Retina (tissue), 1 donor: Measurements from ENCODE around the gene CXCL13.
"Not testable (repeated sequence)": the region's sequence is repeated elsewhere in the genome, so short reads cannot be mapped to it uniquely, and the experiment has no call there.

Experiments
- DNase-seq: peaks from one replicate; pipeline ENCODE4 v3.0.0-alpha.2; 2016

The CXCL13 gene

GRCh38 chr4:77605210-77605902, at the start of gene CXCL13:
TSS of gene CXCL13 (plus strand) at chr4:77605820. CDS start at chr4:77605866, 46 bp downstream.
- no peak for DNase-seq

- no peak for DNase-seq
Measured at GRCh38 chr4:77560170-77560569, 45.5 kb upstream of the CXCL13 start.

GRCh38 chr4:77561720-77562119, 43.9 kb upstream of the CXCL13 start:
- not testable (repeated sequence) for DNase-seq

- DNase-seq: no peak
Measured at GRCh38 chr4:77564231-77564630, 41.4 kb upstream of the CXCL13 start.

- no peak for DNase-seq
Measured at GRCh38 chr4:77566148-77566547, 39.5 kb upstream of the CXCL13 start.

- DNase-seq: no peak
Measured at GRCh38 chr4:77567549-77567948, 38.1 kb upstream of the CXCL13 start.

- DNase-seq: not testable (repeated sequence)
Measured at GRCh38 chr4:77570508-77571214, 35.0 kb upstream of the CXCL13 start.

GRCh38 chr4:77576351-77576750, 29.3 kb upstream of the CXCL13 start:
- DNase-seq: no peak

GRCh38 chr4:77578145-77578544, 27.5 kb upstream of the CXCL13 start:
- no peak for DNase-seq

- DNase-seq: no peak
Measured at GRCh38 chr4:77579406-77580076, 26.1 kb upstream of the CXCL13 start.

- no peak for DNase-seq
Measured at GRCh38 chr4:77581724-77582123, 23.9 kb upstream of the CXCL13 start.

- no peak for DNase-seq
Measured at GRCh38 chr4:77582156-77582555, 23.5 kb upstream of the CXCL13 start.

- no peak for DNase-seq
Measured at GRCh38 chr4:77582711-77583110, 22.9 kb upstream of the CXCL13 start.

- no peak for DNase-seq
Measured at GRCh38 chr4:77586951-77587383, 18.7 kb upstream of the CXCL13 start.

- DNase-seq: no peak
Measured at GRCh38 chr4:77590482-77590881, 15.1 kb upstream of the CXCL13 start.

GRCh38 chr4:77591532-77591931, 14.1 kb upstream of the CXCL13 start:
- DNase-seq: no peak

GRCh38 chr4:77593101-77593500, 12.5 kb upstream of the CXCL13 start:
- DNase-seq: no peak

GRCh38 chr4:77593993-77594392, 11.6 kb upstream of the CXCL13 start:
- DNase-seq: no peak

GRCh38 chr4:77595364-77595973, 10.2 kb upstream of the CXCL13 start:
- no peak for DNase-seq

GRCh38 chr4:77599378-77599777, 6.2 kb upstream of the CXCL13 start:
- DNase-seq: no peak

- peak; percentile 27 for DNase-seq
Measured at GRCh38 chr4:77600521-77601451, 4.8 kb upstream of the CXCL13 start.

- DNase-seq: no peak
Measured at GRCh38 chr4:77601614-77602187, 3.9 kb upstream of the CXCL13 start.
